Sigmoid colon (tissue), 3 donors: ENCODE measurements around the gene RARG.
"Not testable (repeated sequence)": the region's sequence is repeated elsewhere in the genome, so short reads cannot be mapped to it uniquely, and the experiment has no call there.

ENCODE experiments used
- CTCF ChIP-seq, 4 experiments: fragments of 450-650 bp in 3 of 4; fragments of 200-600 bp in 1 of 4; IDR thresholded peaks; one replicate each; pipeline ENCODE4 v1.5.1; 2016 to 2019; ENCODE audit warnings: antibody characterized with exemption in 4 of 4, mild to moderate bottlenecking in 3 of 4, moderate library complexity in 2 of 4
- POLR2A ChIP-seq, 2 donors: fragments of 450-650 bp; IDR thresholded peaks; one replicate each; pipeline ENCODE4 v1.6.1; 2016; ENCODE audit warnings: antibody characterized with exemption in 2 of 2, mild to moderate bottlenecking in 2 of 2, moderate library complexity in 2 of 2

- TF ChIP-seq CTCF, POLR2A (IDR thresholded peaks at IDR 0.05): not testable (repeated sequence)
Measured at GRCh38 chr12:53178803-53179202, 53.2 kb downstream of the RARG start.
